Measurements from ENCODE around the gene PLCG1.

DNA sequence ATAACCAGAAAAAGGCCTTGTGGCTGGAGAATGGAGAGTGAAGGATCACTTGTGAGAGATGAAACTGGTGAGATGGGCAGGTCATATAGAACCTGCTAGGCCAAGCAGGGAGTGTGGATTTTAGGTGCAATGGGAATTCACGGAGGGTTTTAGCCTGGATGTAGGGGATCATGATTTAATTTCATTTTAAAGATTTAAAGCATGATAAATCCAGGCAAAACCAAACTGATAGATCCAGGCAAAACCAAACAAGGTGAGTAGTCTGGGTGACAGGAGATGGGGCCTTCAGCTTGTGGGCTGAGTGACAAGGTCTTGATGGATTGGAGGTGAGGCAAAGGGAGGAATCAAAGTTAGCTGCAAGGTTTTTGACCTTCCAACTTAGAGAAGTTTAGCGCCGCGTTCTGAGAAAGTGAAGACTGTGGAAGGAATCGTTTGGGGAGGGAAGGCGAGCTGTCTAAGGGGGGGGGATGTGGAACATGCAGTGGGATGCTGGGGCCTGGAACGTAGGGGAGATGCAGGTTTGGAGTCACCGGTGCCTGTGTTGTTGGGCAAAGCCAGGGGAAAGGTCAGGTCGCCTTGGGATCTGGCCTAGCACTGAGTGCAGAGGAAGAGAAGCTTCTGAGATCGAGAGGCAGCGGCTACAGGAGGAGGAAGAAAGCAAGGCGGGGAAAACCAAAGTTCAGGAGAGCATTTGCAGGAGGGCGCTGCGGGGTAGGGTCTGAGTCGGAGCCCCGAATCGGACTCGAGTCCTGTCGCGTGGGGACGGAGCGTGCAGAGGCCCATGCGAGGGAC, 1.3 kb upstream of the PLCG1 start:
- TF ChIP-seq POLR2A (IDR thresholded peaks at IDR 0.05; ENCODE audit: low read depth, low read length) (no peak), MAX (IDR thresholded peaks at IDR 0.05; ENCODE audit: insufficient read depth, insufficient read length) (no peak), CTCF (IDR thresholded peaks at IDR 0.05; ENCODE audit: extremely low read depth in 1 of 2, insufficient read depth in 1 of 2, low read depth in 1 of 2, low read length in 2 of 2) (no peak), POLR2AphosphoS5 (IDR thresholded peaks at IDR 0.05; ENCODE audit: insufficient read depth, low read depth, low read length) (no peak), EZH2 (IDR thresholded peaks at IDR 0.05; ENCODE audit: borderline replicate concordance, low read depth, low read length, severe bottlenecking) (no peak)

Data from endothelial cell of umbilical vein (primary cell).